ENCODE measurements around the gene PCP2. TPM values are rescaled to one million over a fixed set of nuclear protein-coding genes. Genes with fewer than 3 reads are reported as not detected.
A peak's percentile ranks its signal among the peaks of the same experiment; 100 is the strongest.

The PCP2 gene
- total RNA-seq, 1 donor, result not detected

DNA sequence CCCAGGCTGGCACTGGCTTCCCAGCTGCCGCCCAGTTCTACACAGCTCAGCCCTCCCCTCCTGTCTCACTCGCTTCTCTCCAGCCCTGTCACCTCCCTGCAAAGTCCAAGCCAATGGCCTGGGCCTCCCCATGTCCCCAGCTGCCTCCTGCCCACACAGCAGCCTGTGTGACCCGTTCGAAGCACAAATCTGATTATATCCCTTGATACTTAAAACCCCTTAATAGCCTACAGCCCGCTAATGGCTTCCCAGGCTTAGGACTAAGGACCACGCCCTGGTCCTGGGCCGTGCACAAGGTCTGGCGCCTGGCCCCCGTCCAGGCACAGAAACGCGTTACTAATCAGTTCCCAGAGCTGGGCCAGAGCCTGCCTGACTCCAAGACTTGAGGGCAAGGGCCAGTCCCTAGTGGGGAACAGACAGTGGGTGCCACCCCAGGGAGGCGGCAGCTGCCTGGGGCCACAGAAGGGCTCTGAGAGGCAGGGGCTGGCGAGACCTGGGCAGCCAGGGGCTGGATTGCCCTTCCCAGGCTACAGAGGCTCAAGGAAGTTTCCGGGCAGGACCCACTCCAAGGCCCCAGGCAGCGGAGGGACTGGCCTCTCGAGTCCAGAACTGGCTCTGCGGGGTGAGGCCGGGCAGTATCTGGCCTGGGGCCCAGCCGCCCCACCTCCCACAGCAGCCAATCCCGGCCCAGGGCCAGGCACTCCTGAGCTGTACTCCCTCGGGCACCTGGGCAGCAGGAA lies 14.6 kb downstream of the PCP2 start:
- DNase-seq (ENCODE audit: low read depth), result peak; percentile 5
- TF ChIP-seq, protein P1, sequence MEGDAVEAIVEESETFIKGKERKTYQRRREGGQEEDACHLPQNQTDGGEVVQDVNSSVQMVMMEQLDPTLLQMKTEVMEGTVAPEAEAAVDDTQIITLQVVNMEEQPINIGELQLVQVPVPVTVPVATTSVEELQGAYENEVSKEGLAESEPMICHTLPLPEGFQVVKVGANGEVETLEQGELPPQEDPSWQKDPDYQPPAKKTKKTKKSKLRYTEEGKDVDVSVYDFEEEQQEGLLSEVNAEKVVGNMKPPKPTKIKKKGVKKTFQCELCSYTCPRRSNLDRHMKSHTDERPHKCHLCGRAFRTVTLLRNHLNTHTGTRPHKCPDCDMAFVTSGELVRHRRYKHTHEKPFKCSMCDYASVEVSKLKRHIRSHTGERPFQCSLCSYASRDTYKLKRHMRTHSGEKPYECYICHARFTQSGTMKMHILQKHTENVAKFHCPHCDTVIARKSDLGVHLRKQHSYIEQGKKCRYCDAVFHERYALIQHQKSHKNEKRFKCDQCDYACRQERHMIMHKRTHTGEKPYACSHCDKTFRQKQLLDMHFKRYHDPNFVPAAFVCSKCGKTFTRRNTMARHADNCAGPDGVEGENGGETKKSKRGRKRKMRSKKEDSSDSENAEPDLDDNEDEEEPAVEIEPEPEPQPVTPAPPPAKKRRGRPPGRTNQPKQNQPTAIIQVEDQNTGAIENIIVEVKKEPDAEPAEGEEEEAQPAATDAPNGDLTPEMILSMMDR (IDR thresholded peaks at IDR 0.05; ENCODE audit: insufficient read depth, low read length), result no peak

DNA sequence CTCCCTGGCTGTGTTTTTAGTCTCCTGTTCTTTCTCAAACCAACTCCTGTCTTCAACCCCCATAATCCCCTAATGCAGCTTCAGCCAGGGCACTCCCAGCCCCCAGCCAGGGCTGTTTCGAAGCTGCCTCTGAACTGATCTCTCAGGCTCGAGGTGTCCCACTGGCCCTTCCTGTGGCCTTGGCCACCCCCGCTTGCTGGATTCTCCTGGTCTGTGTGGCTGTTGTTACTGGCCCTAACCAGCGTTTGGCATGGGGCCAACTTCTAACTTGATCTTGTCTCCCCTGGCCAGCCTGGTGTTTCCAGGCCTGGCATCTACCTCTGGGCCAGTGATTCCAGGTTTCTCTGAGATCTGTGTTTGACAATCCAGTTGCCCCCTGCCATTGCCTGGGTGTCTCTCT lies 15.2 kb downstream of the PCP2 start:
- H3K4me3 ChIP-seq (ENCODE audit: low read depth, low read length), result no peak overlapping the region
- TF ChIP-seq, protein P1 (IDR thresholded peaks at IDR 0.05; ENCODE audit: insufficient read depth, low read length), result no peak
- peak; percentile 8 for DNase-seq (ENCODE audit: low read depth)

More for the DNA sequence above, 14.6 kb downstream of the PCP2 start:
- no peak overlapping the region for H3K4me3 ChIP-seq (ENCODE audit: low read depth, low read length)

DNA sequence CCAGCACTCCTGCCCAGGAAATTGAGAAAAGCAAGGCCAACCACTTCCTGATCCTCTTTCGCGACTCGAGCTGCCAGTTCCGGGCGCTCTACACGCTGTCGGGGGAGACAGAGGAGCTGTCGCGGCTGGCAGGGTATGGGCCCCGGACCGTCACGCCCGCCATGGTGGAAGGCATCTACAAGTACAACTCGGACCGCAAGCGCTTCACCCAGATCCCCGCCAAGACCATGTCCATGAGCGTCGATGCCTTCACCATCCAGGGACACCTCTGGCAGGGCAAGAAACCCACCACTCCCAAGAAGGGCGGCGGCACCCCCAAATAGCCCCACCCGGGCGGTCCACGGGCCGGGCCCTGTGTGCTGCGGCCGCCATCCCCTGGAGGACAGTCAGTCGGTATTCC lies 15.8 kb downstream of the PCP2 start:
- TF ChIP-seq, protein P1 (IDR thresholded peaks at IDR 0.05; ENCODE audit: insufficient read depth, low read length), result no peak
- no peak overlapping the region for H3K4me3 ChIP-seq (ENCODE audit: low read depth, low read length)
- no peak for DNase-seq (ENCODE audit: low read depth)

DNA sequence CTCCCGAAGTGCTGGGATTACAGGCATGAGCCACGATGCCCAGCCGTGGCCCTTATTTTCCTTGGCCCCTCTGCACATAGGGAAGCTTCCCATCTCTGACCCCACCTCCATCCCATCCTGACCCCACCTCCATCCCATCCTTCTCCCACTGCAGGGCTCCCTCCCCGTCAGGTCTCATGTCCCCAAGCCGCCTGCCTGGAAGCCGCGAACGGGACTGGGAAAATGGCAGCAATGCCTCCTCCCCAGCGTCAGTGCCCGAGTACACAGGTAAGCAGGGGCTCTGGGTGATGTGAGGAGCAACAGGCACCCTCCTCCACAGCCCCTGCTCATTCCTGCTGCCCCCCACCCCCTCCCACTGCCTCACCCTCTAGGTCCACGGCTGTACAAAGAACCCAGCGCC lies 16.3 kb downstream of the PCP2 start:
- no peak for DNase-seq (ENCODE audit: low read depth)
- TF ChIP-seq, protein P1 (IDR thresholded peaks at IDR 0.05; ENCODE audit: insufficient read depth, low read length), result no peak
- H3K4me3 ChIP-seq (ENCODE audit: low read depth, low read length), result no peak overlapping the region

DNA sequence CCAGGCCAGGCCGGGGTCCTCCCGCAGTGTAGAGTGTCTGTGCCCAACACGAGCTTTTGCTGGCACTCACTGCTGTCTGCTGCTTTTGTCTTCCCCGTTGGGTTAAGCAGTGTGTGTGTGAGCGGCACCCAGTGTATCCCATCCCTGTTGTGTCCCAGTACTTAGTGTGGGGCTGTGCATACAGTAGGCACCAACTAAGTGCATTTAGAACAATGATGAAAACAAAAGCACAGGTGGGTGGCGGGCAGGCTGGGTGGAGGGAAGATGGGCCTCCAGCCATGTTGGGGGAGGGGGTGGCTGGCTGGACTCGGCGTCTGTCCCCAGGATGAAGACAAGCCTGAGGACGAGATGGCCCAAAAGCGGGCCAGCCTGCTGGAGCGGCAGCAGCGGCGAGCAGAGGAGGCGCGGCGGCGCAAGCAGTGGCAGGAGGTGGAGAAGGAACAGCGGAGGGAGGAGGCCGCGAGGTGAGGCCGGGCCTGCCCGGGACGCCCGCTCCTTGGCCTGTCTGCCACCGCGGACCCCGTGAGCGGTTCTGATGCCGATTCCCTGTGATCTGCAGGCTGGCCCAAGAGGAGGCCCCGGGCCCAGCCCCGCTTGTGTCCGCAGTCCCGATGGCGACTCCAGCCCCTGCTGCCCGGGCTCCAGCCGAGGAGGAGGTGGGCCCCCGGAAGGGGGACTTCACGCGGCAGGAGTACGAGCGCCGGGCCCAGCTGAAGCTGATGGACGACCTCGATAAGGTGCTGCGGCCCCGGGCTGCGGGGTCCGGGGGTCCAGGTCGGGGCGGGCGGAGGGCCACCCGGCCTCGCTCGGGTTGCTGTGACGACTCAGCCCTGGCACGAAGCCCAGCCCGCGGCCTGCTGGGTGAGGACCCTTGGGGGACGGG lies 18.4 kb downstream of the PCP2 start:
- no peak overlapping the region for H3K4me3 ChIP-seq (ENCODE audit: low read depth, low read length)
- TF ChIP-seq, protein P1 (IDR thresholded peaks at IDR 0.05; ENCODE audit: insufficient read depth, low read length), result no peak
- DNase-seq (ENCODE audit: low read depth), result no peak

DNA sequence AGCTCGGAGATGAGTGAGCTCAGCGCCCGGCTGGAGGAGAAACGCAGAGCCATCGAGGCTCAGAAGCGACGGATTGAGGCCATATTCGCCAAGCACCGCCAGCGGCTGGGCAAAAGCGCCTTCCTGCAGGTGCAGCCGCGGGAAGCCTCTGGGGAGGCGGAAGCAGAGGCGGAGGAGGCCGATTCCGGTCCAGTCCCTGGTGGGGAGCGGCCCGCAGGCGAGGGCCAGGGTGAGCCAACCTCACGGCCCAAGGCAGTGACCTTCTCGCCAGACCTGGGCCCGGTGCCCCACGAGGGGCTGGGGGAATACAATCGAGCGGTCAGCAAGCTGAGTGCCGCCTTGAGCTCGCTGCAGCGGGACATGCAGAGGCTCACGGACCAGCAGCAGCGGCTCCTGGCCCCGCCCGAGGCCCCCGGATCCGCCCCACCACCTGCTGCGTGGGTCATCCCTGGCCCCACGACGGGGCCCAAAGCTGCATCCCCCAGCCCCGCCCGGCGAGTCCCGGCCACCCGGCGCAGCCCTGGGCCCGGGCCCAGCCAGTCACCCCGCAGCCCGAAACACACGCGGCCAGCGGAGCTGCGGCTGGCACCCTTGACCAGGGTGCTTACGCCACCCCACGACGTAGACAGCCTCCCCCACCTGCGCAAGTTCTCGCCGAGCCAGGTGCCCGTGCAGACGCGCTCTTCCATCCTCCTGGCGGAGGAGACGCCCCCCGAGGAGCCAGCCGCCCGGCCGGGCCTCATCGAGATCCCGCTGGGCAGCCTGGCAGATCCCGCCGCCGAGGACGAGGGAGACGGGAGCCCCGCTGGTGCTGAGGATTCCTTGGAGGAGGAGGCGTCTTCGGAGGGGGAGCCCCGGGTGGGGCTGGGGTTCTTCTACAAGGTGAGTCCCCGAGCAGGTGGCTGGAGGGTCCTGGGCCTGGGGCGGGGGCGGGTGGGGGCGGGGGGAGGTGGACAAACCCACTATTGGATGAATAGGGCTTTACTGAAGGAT lies 20.9 kb downstream of the PCP2 start:
- H3K4me3 ChIP-seq (ENCODE audit: low read depth, low read length), result no peak overlapping the region
- TF ChIP-seq, protein P1 (IDR thresholded peaks at IDR 0.05; ENCODE audit: insufficient read depth, low read length), result no peak
- no peak for DNase-seq (ENCODE audit: low read depth)
